Hematopoietic multipotent progenitor cell treated with erythropoietin and hydrocortisone succinate and interleukin-3 and kit ligand, for 17 days (in vitro differentiated cells): ENCODE measurements around the gene HTR3D.
"Not testable (repeated sequence)": the region's sequence is repeated elsewhere in the genome, so short reads cannot be mapped to it uniquely, and the experiment has no call there.

ENCODE experiments used
- DNase-seq: peaks from one replicate; pipeline ENCODE4 v3.0.0-alpha.2; 2015; ENCODE audit warnings: low spot score

HTR3D gene

GRCh38 chr3:184068344-184068743 lies 36.8 kb downstream of the HTR3D start:
- no peak for DNase-seq

- DNase-seq, result not testable (repeated sequence)
Measured at GRCh38 chr3:184071142-184071541, 39.6 kb downstream of the HTR3D start.

GRCh38 chr3:184073621-184074020 lies 42.1 kb downstream of the HTR3D start:
- no peak for DNase-seq

GRCh38 chr3:184075901-184076300 lies 44.4 kb downstream of the HTR3D start:
- no peak for DNase-seq

- DNase-seq, result no peak
Measured at GRCh38 chr3:184077881-184078280, 46.3 kb downstream of the HTR3D start.

GRCh38 chr3:184078851-184079250 lies 47.3 kb downstream of the HTR3D start:
- DNase-seq, result no peak

GRCh38 chr3:184081116-184081830 lies 49.7 kb downstream of the HTR3D start:
- DNase-seq, result no peak

GRCh38 chr3:184082034-184082433 lies 50.5 kb downstream of the HTR3D start:
- no peak for DNase-seq

- DNase-seq, result no peak
Measured at GRCh38 chr3:184082465-184082864, 50.9 kb downstream of the HTR3D start.

- DNase-seq, result no peak
Measured at GRCh38 chr3:184085389-184085852, 53.9 kb downstream of the HTR3D start.
